HuH-7 (cell line): ENCODE data around the gene OR4D10.

ENCODE experiments used
- DNase-seq: peaks from one replicate; pipeline ENCODE4 v3.0.0; 2011; ENCODE audit warnings: low spot score

The OR4D10 gene

DNA sequence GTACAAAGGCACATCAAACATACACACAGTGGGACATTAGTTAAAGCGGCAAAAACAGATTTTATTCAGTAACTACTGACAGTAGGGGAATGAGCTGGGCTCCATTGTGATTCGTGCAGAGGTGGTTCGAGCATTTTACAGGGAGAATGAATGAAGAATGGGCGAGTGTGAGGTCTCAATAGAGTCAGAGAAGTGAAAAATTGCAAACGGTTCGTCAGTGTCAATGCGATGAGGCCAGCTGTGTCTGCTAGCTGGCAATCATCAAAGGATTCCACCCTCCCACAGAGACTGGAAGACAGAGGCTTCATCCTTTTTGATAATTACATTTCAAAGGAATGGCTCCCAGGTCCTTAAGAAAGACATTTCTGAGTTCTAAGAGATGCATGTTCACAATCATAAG lies 55.6 kb downstream of the OR4D10 start:
- no peak for DNase-seq
